ENCODE data around the gene EXOC4. TPM values are rescaled to one million over a fixed set of nuclear protein-coding genes. Genes with fewer than 3 reads are reported as not detected.

EXOC4 gene
- total and polyA plus RNA-seq, 2 donors (not counting 3 experiments of a cell fraction or from before 2014, with no cell fraction given), result 20.3 to 73.1 TPM

DNA sequence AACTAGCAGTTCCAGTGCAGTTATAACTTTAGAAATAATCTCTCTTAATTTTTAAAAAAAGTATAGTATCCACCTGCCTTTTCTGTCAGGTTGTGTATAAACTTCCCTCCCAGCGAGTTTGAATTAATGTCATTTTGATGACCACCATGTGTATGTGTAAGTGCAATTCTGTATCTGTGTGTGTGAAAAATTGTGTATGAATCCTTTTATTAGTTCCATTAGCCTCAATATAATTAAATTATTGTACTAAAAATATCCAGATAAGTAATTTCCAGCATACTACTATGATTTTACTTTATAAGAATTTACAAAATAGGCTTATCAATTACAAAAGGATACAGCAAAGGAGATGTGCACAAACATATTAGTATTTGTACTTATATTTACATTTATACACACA lies 453.1 kb downstream of the EXOC4 start:
- FAIRE-seq, result no peak

More for the DNA sequence above, 453.1 kb downstream of the EXOC4 start:
- dilution Hi-C loops (cut with MboI; ENCODE audit: extremely low pct_ligation_motif_present, low sequenced_read_pairs), result no loop called here
- Histone ChIP-seq H3K27ac (ENCODE audit: insufficient read depth, low read depth, low read length) (no peak overlapping the region), H3K27me3 (ENCODE audit: control insufficient read depth in 2 of 2, insufficient read depth in 2 of 2, low read length in 2 of 2) (no peaks in the 10 kb centered on the region), H2AFZ (ENCODE audit: low read depth, low read length) (no peak overlapping the region), H3K9me3 (replicated peaks; ENCODE audit: control insufficient read depth, insufficient read depth, low read length) (no peaks in the 10 kb centered on the region), H3K36me3 (ENCODE audit: control insufficient read depth in 2 of 2, extremely low read depth in 1 of 2, insufficient read depth in 2 of 2, low read length in 2 of 2) (no peaks in the 10 kb centered on the region), H3K4me2 (ENCODE audit: insufficient read depth, low read length) (no peak overlapping the region), H3K4me1 (ENCODE audit: control insufficient read depth, extremely low read depth, insufficient read depth, low read length) (no peaks in the 10 kb centered on the region), H3K79me2 (ENCODE audit: control insufficient read depth, insufficient read depth, low read length) (no peaks in the 10 kb centered on the region), H3K9me1 (replicated peaks; ENCODE audit: control insufficient read depth, extremely low read depth, insufficient read depth, low read length) (peaks cover 2% of the 10 kb centered on the region), H3K4me3 (replicated peaks in 1 of 3; ENCODE audit: insufficient read depth in 1 of 3, low read depth in 1 of 3, low read length in 3 of 3) (no peak overlapping the region), H4K20me1 (replicated peaks; ENCODE audit: control insufficient read depth, extremely low read depth, insufficient read depth, low read length) (no peaks in the 10 kb centered on the region), H3K9ac (replicated peaks; ENCODE audit: extremely low read depth, insufficient read depth, low read length) (no peak overlapping the region)
- DNase-seq (ENCODE audit: low read depth, low spot score), result no peak
- intact Hi-C loops (cut with micrococcal nuclease), result no loop called here
- ChIA-PET POLR2A (no interaction called here), CTCF (no interaction called here)
- TF ChIP-seq POLR2AphosphoS5 (IDR thresholded peaks at IDR 0.05; ENCODE audit: insufficient read depth, low read depth, low read length) (no peak), FOS (IDR thresholded peaks at IDR 0.05; ENCODE audit: borderline replicate concordance, insufficient read depth, low read length) (no peak), MYC (IDR thresholded peaks at IDR 0.05; ENCODE audit: low read depth, low read length) (no peak), JUN (IDR thresholded peaks at IDR 0.05; ENCODE audit: borderline replicate concordance, insufficient read depth, insufficient read length, low read depth) (no peak), POLR2A (IDR thresholded peaks at IDR 0.05; ENCODE audit: low read depth, low read length) (no peak), EZH2 (IDR thresholded peaks at IDR 0.05; ENCODE audit: borderline replicate concordance, low read depth, low read length, severe bottlenecking) (no peak), MAX (IDR thresholded peaks at IDR 0.05; ENCODE audit: insufficient read depth, insufficient read length) (no peak), GATA2 (IDR thresholded peaks at IDR 0.05; ENCODE audit: insufficient read depth, insufficient read length, low read depth, low read length) (no peak)
- TF ChIP-seq, protein P1, sequence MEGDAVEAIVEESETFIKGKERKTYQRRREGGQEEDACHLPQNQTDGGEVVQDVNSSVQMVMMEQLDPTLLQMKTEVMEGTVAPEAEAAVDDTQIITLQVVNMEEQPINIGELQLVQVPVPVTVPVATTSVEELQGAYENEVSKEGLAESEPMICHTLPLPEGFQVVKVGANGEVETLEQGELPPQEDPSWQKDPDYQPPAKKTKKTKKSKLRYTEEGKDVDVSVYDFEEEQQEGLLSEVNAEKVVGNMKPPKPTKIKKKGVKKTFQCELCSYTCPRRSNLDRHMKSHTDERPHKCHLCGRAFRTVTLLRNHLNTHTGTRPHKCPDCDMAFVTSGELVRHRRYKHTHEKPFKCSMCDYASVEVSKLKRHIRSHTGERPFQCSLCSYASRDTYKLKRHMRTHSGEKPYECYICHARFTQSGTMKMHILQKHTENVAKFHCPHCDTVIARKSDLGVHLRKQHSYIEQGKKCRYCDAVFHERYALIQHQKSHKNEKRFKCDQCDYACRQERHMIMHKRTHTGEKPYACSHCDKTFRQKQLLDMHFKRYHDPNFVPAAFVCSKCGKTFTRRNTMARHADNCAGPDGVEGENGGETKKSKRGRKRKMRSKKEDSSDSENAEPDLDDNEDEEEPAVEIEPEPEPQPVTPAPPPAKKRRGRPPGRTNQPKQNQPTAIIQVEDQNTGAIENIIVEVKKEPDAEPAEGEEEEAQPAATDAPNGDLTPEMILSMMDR (IDR thresholded peaks at IDR 0.05; ENCODE audit: extremely low read depth in 1 of 2, insufficient read depth in 1 of 2, low read depth in 1 of 2, low read length in 2 of 2), result no peak
- BruUV-seq (replicated peaks), result no TSS peak
